Neural cell (in vitro differentiated cells): Measurements from ENCODE around the gene NR2C2. TPM values are rescaled to one million over a fixed set of nuclear protein-coding genes. Genes with fewer than 3 reads are reported as not detected.

ENCODE experiments used
- H2AFZ ChIP-seq: fragments of 200-600, 300-800 bp; sonication (generic), shearing (Covaris generic); 2 replicates; pipeline ENCODE4 v1.6.0; 2014; ENCODE audit warnings: low read depth, mild to moderate bottlenecking, antibody characterized with exemption, low read length, moderate library complexity
- H3F3A ChIP-seq: fragments of 200-600 bp; shearing (Covaris generic); 2 replicates; pipeline ENCODE4 v1.6.1; 2016; ENCODE audit warnings: mild to moderate bottlenecking, moderate library complexity, mixed read lengths, antibody characterized with exemption, low read length; ENCODE audit not compliant: insufficient read depth, poor library complexity, severe bottlenecking
- H3K27ac ChIP-seq: fragments of 200-600, 300-800 bp; sonication (generic), shearing (Covaris generic); 2 replicates; pipeline ENCODE4 v1.5.1; 2014; ENCODE audit warnings: mild to moderate bottlenecking, low read length, moderate library complexity
- H3K27me3 ChIP-seq: fragments of 300-800, 200-600 bp; sonication (generic), shearing (Covaris generic); 2 replicates; pipeline ENCODE4 v1.6.0; 2014; ENCODE audit warnings: mild to moderate bottlenecking, low read depth, low read length, moderate library complexity; ENCODE audit not compliant: insufficient read depth
- H3K36me3 ChIP-seq: fragments of 300-800, 200-600 bp; sonication (generic), shearing (Covaris generic); 2 replicates; pipeline ENCODE4 v1.5.1; 2014; ENCODE audit warnings: mild to moderate bottlenecking, antibody characterized with exemption, low read length, moderate library complexity; ENCODE audit not compliant: insufficient read depth
- H3K4me2 ChIP-seq: fragments of 300-800, 200-600 bp; sonication (generic), shearing (Covaris generic); 2 replicates; pipeline ENCODE4 v1.6.0; 2014; ENCODE audit warnings: mild to moderate bottlenecking, low read length
- H3K4me3 ChIP-seq: fragments of 300-800, 200-600 bp; sonication (generic), shearing (Covaris generic); 2 replicates; pipeline ENCODE4 v1.5.1; 2014; ENCODE audit warnings: mild to moderate bottlenecking, low read length, moderate library complexity
- H3K79me2 ChIP-seq: fragments of 200-600 bp; shearing (Covaris generic); replicated peaks from 2 replicates; pipeline ENCODE4 v1.6.0; 2014; ENCODE audit warnings: mild to moderate bottlenecking, low read length, moderate library complexity; ENCODE audit not compliant: insufficient read depth
- H3K9ac ChIP-seq: fragments of 300-800, 200-600 bp; sonication (generic), shearing (Covaris generic); 2 replicates; pipeline ENCODE4 v1.6.1; 2016; ENCODE audit warnings: mild to moderate bottlenecking, low read length, mixed read lengths
- H3K9me2 ChIP-seq: fragments of 200-600 bp; shearing (Covaris generic); 2 replicates; pipeline ENCODE4 v1.6.1; 2016; ENCODE audit warnings: mild to moderate bottlenecking, low read length, mixed read lengths; ENCODE audit not compliant: insufficient read depth
- H3K9me3 ChIP-seq: fragments of 200-600, 300-800 bp; sonication (generic), shearing (Covaris generic); 2 replicates; pipeline ENCODE4 v1.6.1; 2016; ENCODE audit warnings: mild to moderate bottlenecking, mixed run types, low read length, moderate library complexity, mixed read lengths
- H4K20me1 ChIP-seq: fragments of 200-600 bp; shearing (Covaris generic); 2 replicates; pipeline ENCODE4 v1.6.1; 2016; ENCODE audit warnings: mild to moderate bottlenecking, mixed run types; ENCODE audit not compliant: insufficient read depth
- CTCF ChIP-seq: fragments of 450-650 bp; IDR thresholded peaks from 2 replicates; pipeline ENCODE4 v1.5.1; 2014; ENCODE audit warnings: antibody characterized with exemption, mild to moderate bottlenecking, moderate library complexity; ENCODE audit not compliant: poor library complexity, severe bottlenecking
- EP300 ChIP-seq: fragments of 450-650 bp; conservative IDR thresholded peaks from 2 replicates; pipeline ENCODE4 v1.6.1; 2014; ENCODE audit warnings: antibody characterized with exemption, mild to moderate bottlenecking, moderate library complexity; ENCODE audit not compliant: poor library complexity, severe bottlenecking
- EZH2 ChIP-seq: fragments of 200-600, 300-800 bp; shearing (Covaris generic), sonication (generic); IDR thresholded peaks from 2 replicates; pipeline ENCODE4 v1.6.1; 2014; ENCODE audit warnings: antibody characterized with exemption, low read length, borderline replicate concordance, mild to moderate bottlenecking; ENCODE audit not compliant: insufficient read depth, poor library complexity, severe bottlenecking
- MXI1 ChIP-seq: fragments of 450-650 bp; conservative IDR thresholded peaks from 2 replicates; pipeline ENCODE4 v1.6.1; 2014; ENCODE audit warnings: antibody characterized with exemption, mild to moderate bottlenecking; ENCODE audit not compliant: poor library complexity, severe bottlenecking
- POLR2AphosphoS5 ChIP-seq: IDR thresholded peaks from 2 replicates; pipeline ENCODE4 v1.6.1; 2012
- RAD21 ChIP-seq: fragments of 450-650 bp; conservative IDR thresholded peaks from 2 replicates; pipeline ENCODE4 v1.6.1; 2014; ENCODE audit warnings: antibody characterized with exemption, mild to moderate bottlenecking, moderate library complexity
- REST ChIP-seq: IDR thresholded peaks from 2 replicates; pipeline ENCODE4 v1.6.1; 2012; ENCODE audit warnings: borderline replicate concordance
- SMC3 ChIP-seq: fragments of 450-650 bp; conservative IDR thresholded peaks from 2 replicates; pipeline ENCODE4 v1.6.1; 2014; ENCODE audit warnings: antibody characterized with exemption, mild to moderate bottlenecking, moderate library complexity; ENCODE audit not compliant: poor library complexity
- TAF1 ChIP-seq: IDR thresholded peaks from 2 replicates; pipeline ENCODE4 v1.6.1; 2012; ENCODE audit warnings: low read depth
- polyA plus RNA-seq: library from polyadenylated mRNA; depleted of rRNA; stranded (reverse); fragments of >200 nt; gene quantifications from 2 replicates; pipeline ENCODE4 v1.2.3, GENCODE V29; 2014

The NR2C2 gene
- polyA plus RNA-seq, 1 donor from 2014 or later = 37.5 TPM

- Histone ChIP-seq H3K27ac (peak overlapping the region; percentile 74), H3K9me3 (no peaks in the 10 kb centered on the region), H4K20me1 (no peaks in the 10 kb centered on the region), H3K4me2 (peak overlapping the region; percentile 27), H3F3A (no peaks in the 10 kb centered on the region), H2AFZ (no peak overlapping the region), H3K9ac (peak overlapping the region; percentile 48), H3K9me2 (no peaks in the 10 kb centered on the region), H3K27me3 (no peaks in the 10 kb centered on the region), H3K79me2 (peaks cover 26% of the 10 kb centered on the region), H3K36me3 (peaks cover 6% of the 10 kb centered on the region), H3K4me3 (peak overlapping the region; percentile 41)
- TF ChIP-seq MXI1 (no peak), REST (peak; percentile 0), CTCF (no peak), TAF1 (no peak), RAD21 (no peak), EZH2 (no peak), POLR2AphosphoS5 (no peak), EP300 (peak; percentile 78), SMC3 (no peak)
These were observed 10.5 kb downstream of the NR2C2 start for GRCh38 chr3:14957925-14958324.

- no peak overlapping the region for H3K4me2 ChIP-seq
- no peaks in the 10 kb centered on the region for H3K27me3 ChIP-seq
- H4K20me1 ChIP-seq = no peaks in the 10 kb centered on the region
- H2AFZ ChIP-seq = no peak overlapping the region
- H3K79me2 ChIP-seq = peaks cover 18% of the 10 kb centered on the region
- peaks cover 9% of the 10 kb centered on the region for H3K36me3 ChIP-seq
- TF ChIP-seq EZH2 (no peak), RAD21 (no peak), POLR2AphosphoS5 (no peak), MXI1 (no peak), SMC3 (no peak), TAF1 (no peak), REST (no peak), EP300 (no peak), CTCF (no peak)
- H3F3A ChIP-seq = no peaks in the 10 kb centered on the region
- no peak overlapping the region for H3K9ac ChIP-seq
- H3K4me3 ChIP-seq = no peak overlapping the region
- H3K9me3 ChIP-seq = no peaks in the 10 kb centered on the region
- no peak overlapping the region for H3K27ac ChIP-seq
- no peaks in the 10 kb centered on the region for H3K9me2 ChIP-seq
These were observed 12.1 kb downstream of the NR2C2 start for GRCh38 chr3:14959359-14959943.
